ENCODE data around the gene ZW10. TPM values are rescaled to one million over a fixed set of nuclear protein-coding genes. Genes with fewer than 3 reads are reported as not detected.

ZW10 gene
- total and polyA plus RNA-seq, 2 of the 13 experiments (the other 11 are each of a cell fraction or from before 2014, with no cell fraction given), result 5.8 to 31.3 TPM

DNA sequence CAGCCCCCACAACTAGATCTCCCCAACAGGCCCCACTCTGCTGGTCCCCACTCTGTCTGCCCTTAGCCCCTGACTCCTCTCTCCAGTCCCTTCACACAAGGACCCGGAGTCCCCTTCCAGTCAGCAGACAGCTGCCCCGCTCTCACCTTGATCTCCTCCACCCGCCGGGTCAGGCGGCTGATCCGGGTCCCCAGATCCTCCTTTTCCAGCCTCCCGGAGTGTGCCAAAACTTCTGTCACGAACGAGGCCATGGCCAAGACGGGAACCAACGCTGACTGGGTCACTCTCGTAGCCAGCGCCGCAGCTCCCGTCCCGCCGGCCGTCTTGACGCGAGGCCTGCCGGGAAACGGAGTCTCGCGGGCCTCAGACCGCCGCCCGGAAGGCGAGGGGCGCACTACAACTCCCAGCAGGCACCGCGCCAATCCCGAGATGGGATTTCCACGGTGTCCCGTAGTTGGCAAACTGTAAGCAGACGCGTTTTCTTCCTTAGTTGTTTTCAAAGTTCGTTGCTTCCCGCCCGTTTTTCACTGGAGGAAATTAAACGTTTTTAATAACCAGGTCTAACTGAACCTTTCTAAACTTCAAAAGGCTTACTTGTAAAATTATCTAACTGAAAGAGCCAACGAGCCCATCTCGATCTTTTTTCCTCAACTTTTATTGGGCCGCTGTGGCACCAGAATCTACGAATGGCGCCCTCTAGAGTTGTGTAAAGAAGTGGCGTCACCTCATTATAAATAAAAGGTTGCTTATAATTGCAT, at the start of gene ZW10 (continued):
- TF ChIP-seq ZBTB20 (CRISPR knock-in tag; IDR thresholded peaks at IDR 0.05; ENCODE audit: borderline replicate concordance, low read depth) (no peak), ZNF703 (CRISPR knock-in tag; IDR thresholded peaks at IDR 0.05; ENCODE audit: borderline replicate concordance) (0 out of 2 replicates have a peak, but pooled peaks have one; percentile 37), SRSF1 (optimal IDR thresholded peaks at IDR 0.05; ENCODE audit: low read depth, low read length) (no peak), ZNF724P (CRISPR knock-in tag; IDR thresholded peaks at IDR 0.05; ENCODE audit: borderline replicate concordance) (no peak), JDP2 (CRISPR knock-in tag; IDR thresholded peaks at IDR 0.05; ENCODE audit: borderline replicate concordance) (no peak), SP140L (CRISPR knock-in tag; IDR thresholded peaks at IDR 0.05; ENCODE audit: borderline replicate concordance) (0 out of 2 replicates have a peak, but pooled peaks have one; percentile 82), HNF4A (CRISPR knock-in tag; IDR thresholded peaks at IDR 0.05) (peak; percentile 21; the same call in 1 of the 2 replicates), KLF9 (CRISPR knock-in tag; IDR thresholded peaks at IDR 0.05; ENCODE audit: low read depth) (peak; percentile 24; the same call in 1 of the 2 replicates), ZFP36 (IDR thresholded peaks at IDR 0.05; ENCODE audit: borderline replicate concordance, low read depth, low read length, partially characterized antibody) (no peak), HNRNPLL (IDR thresholded peaks at IDR 0.05; ENCODE audit: low read depth, low read length, poor library complexity, severe bottlenecking) (peak; percentile 91), MYPOP (CRISPR knock-in tag; IDR thresholded peaks at IDR 0.05) (no peak), ZBTB1 (CRISPR knock-in tag; IDR thresholded peaks at IDR 0.05; ENCODE audit: borderline replicate concordance) (no peak), ZNF570 (CRISPR knock-in tag; IDR thresholded peaks at IDR 0.05; ENCODE audit: borderline replicate concordance) (no peak), CC2D1A (CRISPR knock-in tag; IDR thresholded peaks at IDR 0.05) (no peak), MXD4 (CRISPR knock-in tag; IDR thresholded peaks at IDR 0.05) (peak; percentile 71)
- TF ChIP-seq, protein P1, sequence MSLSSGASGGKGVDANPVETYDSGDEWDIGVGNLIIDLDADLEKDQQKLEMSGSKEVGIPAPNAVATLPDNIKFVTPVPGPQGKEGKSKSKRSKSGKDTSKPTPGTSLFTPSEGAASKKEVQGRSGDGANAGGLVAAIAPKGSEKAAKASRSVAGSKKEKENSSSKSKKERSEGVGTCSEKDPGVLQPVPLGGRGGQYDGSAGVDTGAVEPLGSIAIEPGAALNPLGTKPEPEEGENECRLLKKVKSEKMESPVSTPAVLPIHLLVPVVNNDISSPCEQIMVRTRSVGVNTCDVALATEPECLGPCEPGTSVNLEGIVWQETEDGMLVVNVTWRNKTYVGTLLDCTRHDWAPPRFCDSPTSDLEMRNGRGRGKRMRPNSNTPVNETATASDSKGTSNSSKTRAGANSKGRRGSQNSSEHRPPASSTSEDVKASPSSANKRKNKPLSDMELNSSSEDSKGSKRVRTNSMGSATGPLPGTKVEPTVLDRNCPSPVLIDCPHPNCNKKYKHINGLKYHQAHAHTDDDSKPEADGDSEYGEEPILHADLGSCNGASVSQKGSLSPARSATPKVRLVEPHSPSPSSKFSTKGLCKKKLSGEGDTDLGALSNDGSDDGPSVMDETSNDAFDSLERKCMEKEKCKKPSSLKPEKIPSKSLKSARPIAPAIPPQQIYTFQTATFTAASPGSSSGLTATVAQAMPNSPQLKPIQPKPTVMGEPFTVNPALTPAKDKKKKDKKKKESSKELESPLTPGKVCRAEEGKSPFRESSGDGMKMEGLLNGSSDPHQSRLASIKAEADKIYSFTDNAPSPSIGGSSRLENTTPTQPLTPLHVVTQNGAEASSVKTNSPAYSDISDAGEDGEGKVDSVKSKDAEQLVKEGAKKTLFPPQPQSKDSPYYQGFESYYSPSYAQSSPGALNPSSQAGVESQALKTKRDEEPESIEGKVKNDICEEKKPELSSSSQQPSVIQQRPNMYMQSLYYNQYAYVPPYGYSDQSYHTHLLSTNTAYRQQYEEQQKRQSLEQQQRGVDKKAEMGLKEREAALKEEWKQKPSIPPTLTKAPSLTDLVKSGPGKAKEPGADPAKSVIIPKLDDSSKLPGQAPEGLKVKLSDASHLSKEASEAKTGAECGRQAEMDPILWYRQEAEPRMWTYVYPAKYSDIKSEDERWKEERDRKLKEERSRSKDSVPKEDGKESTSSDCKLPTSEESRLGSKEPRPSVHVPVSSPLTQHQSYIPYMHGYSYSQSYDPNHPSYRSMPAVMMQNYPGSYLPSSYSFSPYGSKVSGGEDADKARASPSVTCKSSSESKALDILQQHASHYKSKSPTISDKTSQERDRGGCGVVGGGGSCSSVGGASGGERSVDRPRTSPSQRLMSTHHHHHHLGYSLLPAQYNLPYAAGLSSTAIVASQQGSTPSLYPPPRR (CRISPR knock-in tag; IDR thresholded peaks at IDR 0.05; ENCODE audit: borderline replicate concordance), result no peak

Measured in HepG2 (cell line).